ENCODE data around the gene FKBP1B. TPM values are rescaled to one million over a fixed set of nuclear protein-coding genes. Genes with fewer than 3 reads are reported as not detected.

FKBP1B gene
- total RNA-seq, 2 experiments from 2014 or later: 1.4 to 1.7 TPM

GRCh38 chr2:24015562-24016375 is 33.8 kb upstream of the FKBP1B start:
- CTCF ChIA-PET: no interaction called here
- intact Hi-C loops (cut with DNase I, micrococcal nuclease): no loop called here
- Mint-ChIP-seq H3K4me1 (peaks cover 2% of the 10 kb centered on the region), H3K27ac (no peak overlapping the region), H3K36me3 (ENCODE audit: low read depth) (no peaks in the 10 kb centered on the region), H3K4me3 (no peak overlapping the region), H3K9me3 (ENCODE audit: low read depth) (no peaks in the 10 kb centered on the region), H3K27me3 (peaks cover 19% of the 10 kb centered on the region)
- no peak for DNase-seq
- POLR2A ChIA-PET: interaction anchor here (0.7 kb wide), 1 partner anchor 490 kb away, joined by 7 read pairs; no protein-coding TSS in a partner anchor
- ATAC-seq: no peak

- CTCF ChIA-PET: no interaction called here
- intact Hi-C loops (cut with DNase I, micrococcal nuclease): no loop called here
Measured at GRCh38 chr2:24016376-24016761, 33.2 kb upstream of the FKBP1B start.

GRCh38 chr2:24016853-24017703 is 32.5 kb upstream of the FKBP1B start:
- no peak overlapping the region for H3K27ac Mint-ChIP-seq
- no peak overlapping the region for H3K4me3 Mint-ChIP-seq
- DNase-seq (no peak), ATAC-seq (no peak)
- no peaks in the 10 kb centered on the region for H3K9me3 Mint-ChIP-seq (ENCODE audit: low read depth)
- no peaks in the 10 kb centered on the region for H3K4me1 Mint-ChIP-seq
- intact Hi-C loops (cut with DNase I, micrococcal nuclease): no loop called here
- no peaks in the 10 kb centered on the region for H3K36me3 Mint-ChIP-seq (ENCODE audit: low read depth)
- ChIA-PET POLR2A (no interaction called here), CTCF (no interaction called here)
- peaks cover 8% of the 10 kb centered on the region for H3K27me3 Mint-ChIP-seq

More at GRCh38 chr2:24016376-24016761, 33.2 kb upstream of the FKBP1B start:
- no peaks in the 10 kb centered on the region for H3K9me3 Mint-ChIP-seq (ENCODE audit: low read depth)
- DNase-seq: no peak
- no peaks in the 10 kb centered on the region for H3K4me1 Mint-ChIP-seq
- H3K36me3 Mint-ChIP-seq (ENCODE audit: low read depth): no peaks in the 10 kb centered on the region
- no peak overlapping the region for H3K27ac Mint-ChIP-seq
- POLR2A ChIA-PET: no interaction called here
- H3K27me3 Mint-ChIP-seq: peaks cover 14% of the 10 kb centered on the region
- ATAC-seq: no peak
- H3K4me3 Mint-ChIP-seq: no peak overlapping the region

GRCh38 chr2:24017711-24018110 is 31.8 kb upstream of the FKBP1B start:
- H3K9me3 Mint-ChIP-seq (ENCODE audit: low read depth): no peaks in the 10 kb centered on the region
- CTCF ChIA-PET: no interaction called here
- peaks cover 2% of the 10 kb centered on the region for H3K36me3 Mint-ChIP-seq (ENCODE audit: low read depth)
- ATAC-seq (no peak), DNase-seq (no peak)
- no peaks in the 10 kb centered on the region for H3K4me1 Mint-ChIP-seq
- peaks cover 3% of the 10 kb centered on the region for H3K27me3 Mint-ChIP-seq
- no peak overlapping the region for H3K27ac Mint-ChIP-seq
- POLR2A ChIA-PET: no interaction called here
- intact Hi-C loops (cut with DNase I, micrococcal nuclease): no loop called here
- no peak overlapping the region for H3K4me3 Mint-ChIP-seq

GRCh38 chr2:24018241-24018640 is 31.3 kb upstream of the FKBP1B start:
- peaks cover 3% of the 10 kb centered on the region for H3K27me3 Mint-ChIP-seq
- ChIA-PET CTCF (no interaction called here), POLR2A (no interaction called here)
- intact Hi-C loops (cut with DNase I, micrococcal nuclease): no loop called here
- ATAC-seq (no peak), DNase-seq (no peak)
- H3K9me3 Mint-ChIP-seq (ENCODE audit: low read depth): no peaks in the 10 kb centered on the region
- peaks cover 4% of the 10 kb centered on the region for H3K36me3 Mint-ChIP-seq (ENCODE audit: low read depth)
- H3K27ac Mint-ChIP-seq: no peak overlapping the region
- H3K4me1 Mint-ChIP-seq: no peaks in the 10 kb centered on the region
- no peak overlapping the region for H3K4me3 Mint-ChIP-seq

- no peaks in the 10 kb centered on the region for H3K9me3 Mint-ChIP-seq (ENCODE audit: low read depth)
- DNase-seq: no peak
- intact Hi-C loops (cut with DNase I, micrococcal nuclease): no loop called here
- no peak overlapping the region for H3K4me3 Mint-ChIP-seq
- H3K36me3 Mint-ChIP-seq (ENCODE audit: low read depth): peaks cover 7% of the 10 kb centered on the region
- H3K27ac Mint-ChIP-seq: no peak overlapping the region
- ATAC-seq: no peak
- POLR2A ChIA-PET: no interaction called here
- no peaks in the 10 kb centered on the region for H3K27me3 Mint-ChIP-seq
- CTCF ChIA-PET: no interaction called here
- H3K4me1 Mint-ChIP-seq: no peaks in the 10 kb centered on the region
Measured at GRCh38 chr2:24019729-24020128, 29.8 kb upstream of the FKBP1B start.

- no peak overlapping the region for H3K4me3 Mint-ChIP-seq
- H3K27me3 Mint-ChIP-seq: no peaks in the 10 kb centered on the region
- no peaks in the 10 kb centered on the region for H3K4me1 Mint-ChIP-seq
- no peak for DNase-seq
- ChIA-PET POLR2A (no interaction called here), CTCF (interaction anchor here (0.6 to 0.9 kb wide), 3 partner anchors 138 to 360 kb away, joined by 3 read pairs; no protein-coding TSS in a partner anchor)
- no peak overlapping the region for H3K27ac Mint-ChIP-seq
- intact Hi-C loops (cut with DNase I, micrococcal nuclease): no loop called here
- ATAC-seq: no peak
- no peaks in the 10 kb centered on the region for H3K9me3 Mint-ChIP-seq (ENCODE audit: low read depth)
- peaks cover 7% of the 10 kb centered on the region for H3K36me3 Mint-ChIP-seq (ENCODE audit: low read depth)
Measured at GRCh38 chr2:24020244-24020643, 29.3 kb upstream of the FKBP1B start.

GRCh38 chr2:24021122-24021998 is 28.2 kb upstream of the FKBP1B start:
- ChIA-PET CTCF (interaction anchor here (0.7 to 0.9 kb wide), 3 partner anchors 137 to 983 kb away, joined by 3 read pairs; no protein-coding TSS in a partner anchor), POLR2A (no interaction called here)

GRCh38 chr2:24022324-24022974 is 27.1 kb upstream of the FKBP1B start:
- intact Hi-C loops (cut with DNase I, micrococcal nuclease): no loop called here
- Mint-ChIP-seq H3K9me3 (ENCODE audit: low read depth) (no peaks in the 10 kb centered on the region), H3K27ac (no peak overlapping the region), H3K27me3 (no peaks in the 10 kb centered on the region), H3K4me1 (no peaks in the 10 kb centered on the region), H3K4me3 (no peak overlapping the region), H3K36me3 (ENCODE audit: low read depth) (peaks cover 9% of the 10 kb centered on the region)
- ChIA-PET CTCF (interaction anchor here (0.6 to 0.7 kb wide), 2 partner anchors 580 to 982 kb away, joined by 3 to 4 read pairs; no protein-coding TSS in a partner anchor), POLR2A (no interaction called here)
- no peak for DNase-seq
- no peak for ATAC-seq

More at GRCh38 chr2:24021122-24021998, 28.2 kb upstream of the FKBP1B start:
- no peak overlapping the region for H3K4me3 Mint-ChIP-seq
- ATAC-seq (peak; percentile 81), DNase-seq (peak; percentile 53)
- H3K4me1 Mint-ChIP-seq: no peaks in the 10 kb centered on the region
- no peaks in the 10 kb centered on the region for H3K9me3 Mint-ChIP-seq (ENCODE audit: low read depth)
- H3K36me3 Mint-ChIP-seq (ENCODE audit: low read depth): peaks cover 7% of the 10 kb centered on the region
- no peaks in the 10 kb centered on the region for H3K27me3 Mint-ChIP-seq
- intact Hi-C loops (cut with DNase I, micrococcal nuclease): loop anchor here in 1 of 2 experiments (1.0 kb wide), 2 partner anchors 63 to 143 kb away; partner anchors contain the start of gene TP53I3
- no peak overlapping the region for H3K27ac Mint-ChIP-seq

GRCh38 chr2:24022975-24023575 is 26.5 kb upstream of the FKBP1B start:
- Mint-ChIP-seq H3K4me3 (no peak overlapping the region), H3K27ac (no peak overlapping the region), H3K4me1 (no peaks in the 10 kb centered on the region), H3K27me3 (no peaks in the 10 kb centered on the region), H3K9me3 (ENCODE audit: low read depth) (no peaks in the 10 kb centered on the region), H3K36me3 (ENCODE audit: low read depth) (peaks cover 9% of the 10 kb centered on the region)
- DNase-seq (no peak), ATAC-seq (no peak)
- ChIA-PET CTCF (no interaction called here), POLR2A (no interaction called here)
- intact Hi-C loops (cut with DNase I, micrococcal nuclease): no loop called here

Measured in activated CD4-positive, alpha-beta T cell treated with anti-CD3 and anti-CD28 coated beads for 36 hours (primary cell).